ENCODE measurements around the gene BASP1. TPM values are rescaled to one million over a fixed set of nuclear protein-coding genes. Genes with fewer than 3 reads are reported as not detected.
"Not testable (repeated sequence)": the region's sequence is repeated elsewhere in the genome, so short reads cannot be mapped to it uniquely, and the experiment has no call there.

BASP1 gene

DNA sequence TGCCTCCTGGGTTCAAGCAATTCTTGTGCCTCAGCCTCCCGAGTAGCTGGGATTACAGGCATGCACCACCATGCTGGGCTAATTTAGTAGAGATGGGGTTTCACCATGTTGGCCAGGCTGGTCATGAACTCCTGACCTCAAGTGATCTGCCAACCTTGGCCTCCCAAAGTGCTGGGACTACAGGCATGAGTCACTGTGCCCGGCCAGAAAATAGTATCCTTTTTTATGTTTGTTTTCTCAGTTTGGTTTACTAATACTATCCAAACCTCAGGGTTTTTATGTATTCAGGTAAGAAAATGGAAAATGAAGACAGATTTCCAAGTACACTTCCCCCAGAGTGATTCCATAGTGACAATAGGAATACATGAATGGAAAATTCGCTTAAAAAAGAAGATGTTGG is 101.7 kb downstream of the BASP1 start:
- whole genome bisulfite sequencing, 2 donors (ENCODE audit: extremely low coverage in 2 of 2, insufficient read length in 2 of 2, insufficient replicate concordance in 1 of 2), result no CpG with 5 or more reads among the region's 3 CpGs

DNA sequence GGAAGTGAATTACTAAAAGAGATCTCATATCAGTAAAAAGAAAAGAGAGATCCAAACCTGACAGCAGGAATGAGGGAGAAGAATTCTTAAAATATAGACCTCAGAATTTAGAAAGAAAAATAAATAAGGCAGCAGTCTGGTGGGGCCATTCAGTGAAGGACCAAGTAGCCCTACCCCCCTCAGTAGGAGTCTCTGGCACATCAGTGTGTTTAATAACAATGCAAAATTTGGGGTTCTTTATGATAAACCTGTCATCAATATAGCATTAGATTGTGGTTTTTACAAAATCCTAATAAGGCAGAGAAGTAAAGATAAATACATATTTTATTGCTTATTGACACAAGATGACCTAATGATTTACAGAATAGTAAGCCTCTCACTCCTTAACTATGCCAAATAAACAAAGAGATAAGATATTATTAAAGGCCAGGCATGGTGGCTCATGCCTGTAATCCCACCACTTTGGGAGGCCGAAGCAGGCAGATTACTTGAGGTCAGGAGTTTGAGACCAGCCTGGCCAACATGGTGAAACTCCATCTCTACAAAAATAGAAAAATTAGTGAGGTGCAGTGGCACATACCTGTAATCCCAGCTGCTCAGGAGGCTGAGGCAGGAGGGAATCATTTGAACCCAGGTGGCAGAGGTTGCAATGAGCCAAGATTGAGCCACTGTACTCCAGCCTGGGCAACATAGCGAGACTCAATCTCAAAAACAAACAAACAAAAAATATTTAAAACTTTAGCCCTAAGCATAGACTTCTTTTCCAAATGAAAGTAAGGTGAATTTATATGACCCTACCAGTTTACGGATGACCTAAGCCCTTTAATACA is 108.6 kb downstream of the BASP1 start:
- H3K14ac ChIP-seq (ENCODE audit: low read length), result no peak overlapping the region
- no peak overlapping the region for H2BK5ac ChIP-seq (ENCODE audit: low read length)
- H3K27ac ChIP-seq (replicated peaks; ENCODE audit: low read length), result no peak overlapping the region
- no peaks in the 10 kb centered on the region for H3K4me1 ChIP-seq (ENCODE audit: control insufficient read depth in 2 of 2, insufficient read depth in 1 of 2, low read depth in 1 of 2, low read length in 2 of 2)
- H4K91ac ChIP-seq (ENCODE audit: low read depth, low read length, poor library complexity), result no peak overlapping the region
- H4K8ac ChIP-seq (ENCODE audit: low read depth, low read length), result no peak overlapping the region
- H2BK15ac ChIP-seq (ENCODE audit: low read length), result no peak overlapping the region
- no peak overlapping the region for H3K4me3 ChIP-seq (ENCODE audit: low read length in 2 of 2)
- no peak overlapping the region for H3K4me2 ChIP-seq (ENCODE audit: insufficient read depth, low read length, poor library complexity, severe bottlenecking)
- H2BK12ac ChIP-seq (ENCODE audit: low read length), result no peak overlapping the region
- no peak overlapping the region for H2BK120ac ChIP-seq (ENCODE audit: low read depth, low read length)
- no peaks in the 10 kb centered on the region for H3K36me3 ChIP-seq (replicated peaks in 1 of 2; ENCODE audit: control insufficient read depth in 2 of 2, insufficient read depth in 2 of 2, low read length in 2 of 2)
- peaks cover 0 to 2% (median 0%) of the 10 kb centered on the region in 3 experiments for H3K27me3 ChIP-seq (ENCODE audit: control insufficient read depth in 3 of 3, insufficient read depth in 3 of 3, low read depth in 1 of 3, low read length in 3 of 3)
- H2AK5ac ChIP-seq (ENCODE audit: low read depth, low read length), result no peak overlapping the region
- H3K9ac ChIP-seq (ENCODE audit: low read depth, low read length, poor library complexity), result no peak overlapping the region
- WGBS, 2 donors (ENCODE audit: extremely low coverage in 2 of 2, insufficient read length in 2 of 2, insufficient replicate concordance in 1 of 2), result no CpG with 5 or more reads among the region's 3 CpGs
- no peaks in the 10 kb centered on the region for H3K79me1 ChIP-seq (ENCODE audit: low read depth, low read length)
- no peak for DNase-seq (ENCODE audit: low spot score)
- no peak overlapping the region for H3K4ac ChIP-seq (ENCODE audit: low read length)
- no peak overlapping the region for H3K18ac ChIP-seq (ENCODE audit: low read length)
- no peak overlapping the region for H2AFZ ChIP-seq (ENCODE audit: low read length)
- H3K9me3 ChIP-seq (replicated peaks in 1 of 2; ENCODE audit: control insufficient read depth in 2 of 2, insufficient read depth in 1 of 2, low read depth in 1 of 2, low read length in 2 of 2), result no peaks in the 10 kb centered on the region
- H3K23ac ChIP-seq (ENCODE audit: low read depth, low read length, poor library complexity), result no peak overlapping the region

More for the DNA sequence above, 101.7 kb downstream of the BASP1 start:
- not testable (repeated sequence) for H3K4ac ChIP-seq (ENCODE audit: low read length); DNase-seq (ENCODE audit: low spot score); H4K8ac ChIP-seq (ENCODE audit: low read depth, low read length); H3K27me3 ChIP-seq (ENCODE audit: control insufficient read depth in 3 of 3, insufficient read depth in 3 of 3, low read depth in 1 of 3, low read length in 3 of 3); H3K27ac ChIP-seq (replicated peaks; ENCODE audit: low read length); H2BK120ac ChIP-seq (ENCODE audit: low read depth, low read length); H3K9ac ChIP-seq (ENCODE audit: low read depth, low read length, poor library complexity); H3K9me3 ChIP-seq (replicated peaks in 1 of 2; ENCODE audit: control insufficient read depth in 2 of 2, insufficient read depth in 1 of 2, low read depth in 1 of 2, low read length in 2 of 2); H4K91ac ChIP-seq (ENCODE audit: low read depth, low read length, poor library complexity); H3K79me1 ChIP-seq (ENCODE audit: low read depth, low read length); H2BK12ac ChIP-seq (ENCODE audit: low read length); H2BK5ac ChIP-seq (ENCODE audit: low read length); H2AFZ ChIP-seq (ENCODE audit: low read length); H3K4me3 ChIP-seq (ENCODE audit: low read length in 2 of 2); H3K14ac ChIP-seq (ENCODE audit: low read length); H2BK15ac ChIP-seq (ENCODE audit: low read length); H3K36me3 ChIP-seq (replicated peaks in 1 of 2; ENCODE audit: control insufficient read depth in 2 of 2, insufficient read depth in 2 of 2, low read length in 2 of 2); H3K23ac ChIP-seq (ENCODE audit: low read depth, low read length, poor library complexity); H3K18ac ChIP-seq (ENCODE audit: low read length); H3K4me2 ChIP-seq (ENCODE audit: insufficient read depth, low read length, poor library complexity, severe bottlenecking); H2AK5ac ChIP-seq (ENCODE audit: low read depth, low read length)
- H3K4me1 ChIP-seq (ENCODE audit: control insufficient read depth in 2 of 2, insufficient read depth in 1 of 2, low read depth in 1 of 2, low read length in 2 of 2), result peaks cover 3 to 10% of the 10 kb centered on the region in 2 donors

Small RNAs within 50 kb of the gene (small RNA-seq; reads per million reads assigned to genes)
- gene RNU6-1003P (ENCODE audit: insufficient read depth), result not detected

Data from neuronal stem cell (in vitro differentiated cells).